KMS-11 (cell line): ENCODE data around the gene CNGA1.

Source experiments
- H2AFZ ChIP-seq: fragments of 200-600 bp; sonication (generic); 2 replicates; pipeline ENCODE4 v1.6.1; 2016; ENCODE audit warnings: antibody characterized with exemption, mixed run types, low read depth
- H3K27ac ChIP-seq: fragments of 200-600 bp; sonication (generic); 2 replicates; pipeline ENCODE4 v1.6.1; 2016; ENCODE audit warnings: mild to moderate bottlenecking, mixed run types
- H3K27me3 ChIP-seq: fragments of 200-600 bp; sonication (generic); 2 replicates; pipeline ENCODE4 v1.6.1; 2017; ENCODE audit warnings: mild to moderate bottlenecking, low read depth, mixed run types, moderate library complexity; ENCODE audit not compliant: insufficient read depth
- H3K36me3 ChIP-seq: fragments of 200-600 bp; sonication (generic); 2 replicates; pipeline ENCODE4 v1.6.1; 2017; ENCODE audit warnings: mild to moderate bottlenecking, mixed run types; ENCODE audit not compliant: insufficient read depth
- H3K4me1 ChIP-seq: fragments of 200-600 bp; sonication (generic); 2 replicates; pipeline ENCODE4 v1.6.1; 2016; ENCODE audit warnings: mild to moderate bottlenecking, low read depth, mixed run types; ENCODE audit not compliant: poor library complexity, severe bottlenecking
- H3K4me2 ChIP-seq: fragments of 200-600 bp; sonication (generic); 2 replicates; pipeline ENCODE4 v1.7.0; 2016; ENCODE audit warnings: mild to moderate bottlenecking, mixed run types
- H3K4me3 ChIP-seq: fragments of 200-600 bp; sonication (generic); IDR thresholded peaks from 2 replicates; pipeline ENCODE4 v1.6.1; 2017; ENCODE audit warnings: low read depth, low read length, mixed read lengths; ENCODE audit not compliant: insufficient read depth
- H3K79me2 ChIP-seq: fragments of 200-600 bp; sonication (generic); 2 replicates; pipeline ENCODE4 v1.6.1; 2016; ENCODE audit warnings: low read depth, mixed run types; ENCODE audit not compliant: insufficient read depth
- H3K9ac ChIP-seq: fragments of 200-600 bp; sonication (generic); 2 replicates; pipeline ENCODE4 v1.6.1; 2016; ENCODE audit warnings: mild to moderate bottlenecking, mixed run types
- H4K20me1 ChIP-seq: fragments of 200-600 bp; sonication (generic); 2 replicates; pipeline ENCODE4 v1.6.1; 2016; ENCODE audit warnings: mild to moderate bottlenecking, mixed run types; ENCODE audit not compliant: insufficient read depth
- TF ChIP-seq, protein P1 (sequence below): fragments of 200-600 bp; sonication (generic); conservative IDR thresholded peaks from 2 replicates; pipeline ENCODE4 v1.6.1; 2017; ENCODE audit warnings: low read depth, mild to moderate bottlenecking, antibody characterized with exemption, low read length, moderate library complexity, mixed read lengths

CNGA1 gene

DNA sequence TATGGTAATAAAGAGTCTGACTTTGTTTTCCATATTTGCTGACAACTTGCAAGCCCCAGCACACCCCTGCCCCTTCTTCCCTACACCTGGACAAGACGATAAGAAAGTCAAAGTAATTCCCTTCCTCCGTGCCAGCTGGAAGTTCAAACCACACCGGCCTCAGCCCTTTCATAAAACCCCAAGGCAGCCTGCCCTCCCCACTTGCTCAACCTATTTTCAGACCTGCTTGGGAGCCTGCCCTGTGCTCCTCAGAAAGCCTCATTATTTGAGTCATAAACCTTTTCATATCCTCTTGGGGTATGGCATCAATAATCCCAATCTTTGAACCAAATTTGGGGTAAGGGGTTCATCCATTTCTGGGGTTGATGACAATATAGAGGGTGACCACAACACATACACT, 29.6 kb upstream of the CNGA1 start:
- no peak overlapping the region for H3K4me3 ChIP-seq
- no peak overlapping the region for H2AFZ ChIP-seq
- peaks cover 27% of the 10 kb centered on the region for H3K27me3 ChIP-seq
- H3K36me3 ChIP-seq: no peaks in the 10 kb centered on the region
- H3K79me2 ChIP-seq: no peaks in the 10 kb centered on the region
- no peak overlapping the region for H3K4me2 ChIP-seq
- no peaks in the 10 kb centered on the region for H4K20me1 ChIP-seq
- peaks cover 8% of the 10 kb centered on the region for H3K4me1 ChIP-seq
- TF ChIP-seq, protein P1, sequence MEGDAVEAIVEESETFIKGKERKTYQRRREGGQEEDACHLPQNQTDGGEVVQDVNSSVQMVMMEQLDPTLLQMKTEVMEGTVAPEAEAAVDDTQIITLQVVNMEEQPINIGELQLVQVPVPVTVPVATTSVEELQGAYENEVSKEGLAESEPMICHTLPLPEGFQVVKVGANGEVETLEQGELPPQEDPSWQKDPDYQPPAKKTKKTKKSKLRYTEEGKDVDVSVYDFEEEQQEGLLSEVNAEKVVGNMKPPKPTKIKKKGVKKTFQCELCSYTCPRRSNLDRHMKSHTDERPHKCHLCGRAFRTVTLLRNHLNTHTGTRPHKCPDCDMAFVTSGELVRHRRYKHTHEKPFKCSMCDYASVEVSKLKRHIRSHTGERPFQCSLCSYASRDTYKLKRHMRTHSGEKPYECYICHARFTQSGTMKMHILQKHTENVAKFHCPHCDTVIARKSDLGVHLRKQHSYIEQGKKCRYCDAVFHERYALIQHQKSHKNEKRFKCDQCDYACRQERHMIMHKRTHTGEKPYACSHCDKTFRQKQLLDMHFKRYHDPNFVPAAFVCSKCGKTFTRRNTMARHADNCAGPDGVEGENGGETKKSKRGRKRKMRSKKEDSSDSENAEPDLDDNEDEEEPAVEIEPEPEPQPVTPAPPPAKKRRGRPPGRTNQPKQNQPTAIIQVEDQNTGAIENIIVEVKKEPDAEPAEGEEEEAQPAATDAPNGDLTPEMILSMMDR: no peak
- no peak overlapping the region for H3K27ac ChIP-seq
- H3K9ac ChIP-seq: no peak overlapping the region

GRCh38 chr4:48044298-48044697, 27.8 kb upstream of the CNGA1 start:
- peaks cover 24% of the 10 kb centered on the region for H3K27me3 ChIP-seq
- H3K4me2 ChIP-seq: no peak overlapping the region
- H3K36me3 ChIP-seq: no peaks in the 10 kb centered on the region
- H3K4me1 ChIP-seq: peaks cover 8% of the 10 kb centered on the region
- H3K9ac ChIP-seq: no peak overlapping the region
- H3K79me2 ChIP-seq: no peaks in the 10 kb centered on the region
- TF ChIP-seq, protein P1: no peak
- H3K4me3 ChIP-seq: no peak overlapping the region
- H2AFZ ChIP-seq: no peak overlapping the region
- no peaks in the 10 kb centered on the region for H4K20me1 ChIP-seq
- no peak overlapping the region for H3K27ac ChIP-seq

GRCh38 chr4:48043504-48043903, 27.0 kb upstream of the CNGA1 start:
- Histone ChIP-seq H2AFZ (no peak overlapping the region), H3K4me2 (no peak overlapping the region), H3K27me3 (peaks cover 18% of the 10 kb centered on the region), H3K27ac (no peak overlapping the region), H3K36me3 (no peaks in the 10 kb centered on the region), H3K4me3 (no peak overlapping the region), H3K79me2 (no peaks in the 10 kb centered on the region), H3K9ac (no peak overlapping the region), H4K20me1 (no peaks in the 10 kb centered on the region), H3K4me1 (peaks cover 8% of the 10 kb centered on the region)
- TF ChIP-seq, protein P1: no peak

DNA sequence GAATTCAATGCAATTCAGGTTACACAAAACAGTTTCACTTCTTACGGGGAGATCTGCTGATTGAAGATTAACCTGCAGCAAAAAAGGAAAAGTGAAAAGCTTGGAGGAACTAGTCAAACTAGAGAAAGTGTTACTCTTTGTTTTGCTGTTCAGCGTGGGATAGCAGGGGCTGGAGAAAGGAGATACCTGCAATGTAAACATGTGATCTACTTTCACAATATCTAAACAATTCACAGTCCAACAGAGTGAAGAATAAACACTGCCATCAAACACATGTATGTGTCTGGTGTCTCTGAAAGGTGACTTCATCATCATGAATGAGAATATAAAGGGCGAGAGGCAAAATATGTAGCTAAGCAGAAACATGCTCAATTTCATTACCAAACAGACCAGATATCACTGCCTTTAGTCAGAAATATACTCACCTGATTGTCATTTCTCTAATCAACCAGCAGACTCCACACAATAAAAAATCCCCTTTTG, 26.5 kb upstream of the CNGA1 start:
- no peaks in the 10 kb centered on the region for H3K79me2 ChIP-seq
- H3K9ac ChIP-seq: no peak overlapping the region
- TF ChIP-seq, protein P1: no peak
- H3K27ac ChIP-seq: no peak overlapping the region
- no peak overlapping the region for H3K4me2 ChIP-seq
- peaks cover 13% of the 10 kb centered on the region for H3K27me3 ChIP-seq
- H3K4me1 ChIP-seq: peaks cover 8% of the 10 kb centered on the region
- no peak overlapping the region for H3K4me3 ChIP-seq
- H2AFZ ChIP-seq: no peak overlapping the region
- H3K36me3 ChIP-seq: no peaks in the 10 kb centered on the region
- no peaks in the 10 kb centered on the region for H4K20me1 ChIP-seq
